ENCODE measurements around the gene PGM2L1. TPM values are rescaled to one million over a fixed set of nuclear protein-coding genes. Genes with fewer than 3 reads are reported as not detected.

PGM2L1 gene
- total RNA-seq, 1 donor from 2014 or later: 8.4 TPM

- H3K27ac ChIP-seq: peak overlapping the region; percentile 27 to 66
- TF ChIP-seq CTCF (IDR thresholded peaks at IDR 0.05): no peak
- intact Hi-C loops (cut with DNase I): no loop called here
Measured at GRCh38 chr11:74442636-74443035, 44.4 kb upstream of the PGM2L1 start.

GRCh38 chr11:74438681-74439080 is 40.4 kb upstream of the PGM2L1 start:
- TF ChIP-seq CTCF (IDR thresholded peaks at IDR 0.05): no peak
- intact Hi-C loops (cut with DNase I): no loop called here
- Histone ChIP-seq H3K4me1 (peaks cover 5 to 7% of the 10 kb centered on the region in 2 donors), H3K9me3 (no peaks in the 10 kb centered on the region), H3K27ac (no peak overlapping the region), H3K4me3 (no peak overlapping the region), H3K36me3 (no peaks in the 10 kb centered on the region), H3K27me3 (no peaks in the 10 kb centered on the region)
- DNase-seq (ENCODE audit: low spot score in 2 of 2): no peak

More at GRCh38 chr11:74442636-74443035, 44.4 kb upstream of the PGM2L1 start:
- no peak overlapping the region for H3K4me3 ChIP-seq
- H3K4me1 ChIP-seq: peaks cover 8% of the 10 kb centered on the region in 2 donors
- H3K27me3 ChIP-seq: no peaks in the 10 kb centered on the region
- no peaks in the 10 kb centered on the region for H3K9me3 ChIP-seq
- no peaks in the 10 kb centered on the region for H3K36me3 ChIP-seq
- no peak for DNase-seq (ENCODE audit: low spot score in 2 of 2)

DNA sequence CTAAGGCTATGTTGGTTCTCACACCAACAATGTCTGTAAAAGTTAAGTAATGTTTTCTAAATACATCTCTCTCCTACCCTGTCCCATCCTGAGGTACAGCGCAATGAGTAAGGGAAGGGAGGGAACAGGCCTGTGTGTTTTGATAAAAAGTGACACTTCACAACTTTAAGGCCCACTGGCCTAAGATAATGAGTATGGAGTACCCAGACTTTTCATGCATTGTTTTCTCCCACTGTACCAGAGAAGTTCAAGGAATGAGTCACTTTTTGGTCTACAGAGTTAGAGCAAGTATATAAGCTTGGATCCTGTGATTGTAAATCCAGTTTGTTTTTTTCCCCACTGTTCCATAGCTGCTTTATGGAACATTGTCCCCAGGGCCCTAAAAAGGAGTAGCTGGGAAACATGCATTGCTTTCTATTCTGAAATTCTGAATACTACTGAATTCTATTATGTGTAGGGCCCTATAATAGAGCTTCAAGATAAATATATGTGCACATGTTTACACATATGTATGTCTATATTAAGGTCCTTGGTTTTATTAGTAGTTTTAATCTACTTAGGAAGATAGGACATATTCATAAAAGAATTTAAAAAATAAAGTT is 39.3 kb upstream of the PGM2L1 start:
- H3K27ac ChIP-seq: no peak overlapping the region
- H3K36me3 ChIP-seq: no peaks in the 10 kb centered on the region
- no peaks in the 10 kb centered on the region for H3K4me1 ChIP-seq
- H3K4me3 ChIP-seq: no peak overlapping the region
- DNase-seq (ENCODE audit: low spot score in 2 of 2): no peak
- no peaks in the 10 kb centered on the region for H3K9me3 ChIP-seq
- no peak for TF ChIP-seq CTCF (IDR thresholded peaks at IDR 0.05)
- intact Hi-C loops (cut with DNase I): no loop called here
- no peaks in the 10 kb centered on the region for H3K27me3 ChIP-seq

DNA sequence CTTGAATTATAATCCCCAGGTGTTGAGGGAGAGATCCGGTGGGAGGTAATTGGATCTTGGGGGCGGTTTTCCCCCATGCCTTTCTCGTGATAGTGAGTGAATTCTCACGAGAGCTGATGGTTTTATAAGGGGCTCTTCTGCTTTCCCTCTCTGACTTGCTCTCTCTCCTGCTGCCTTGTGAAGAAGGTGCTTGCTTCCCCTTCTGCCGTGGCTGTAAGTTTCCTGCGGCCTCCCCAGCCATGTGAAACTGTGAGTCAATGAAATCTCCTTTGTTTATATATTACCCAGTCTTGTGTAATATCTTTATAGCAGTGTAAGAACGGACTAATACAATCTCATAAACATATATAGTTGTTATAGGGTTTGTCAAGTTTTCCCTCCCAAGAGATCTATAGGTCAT is 36.3 kb upstream of the PGM2L1 start:
- Histone ChIP-seq H3K27me3 (no peaks in the 10 kb centered on the region), H3K27ac (no peak overlapping the region), H3K9me3 (no peaks in the 10 kb centered on the region), H3K4me3 (no peak overlapping the region), H3K36me3 (no peaks in the 10 kb centered on the region), H3K4me1 (no peaks in the 10 kb centered on the region)
- intact Hi-C loops (cut with DNase I): no loop called here
- no peak for TF ChIP-seq CTCF (IDR thresholded peaks at IDR 0.05)
- DNase-seq (ENCODE audit: low spot score in 2 of 2): no peak

GRCh38 chr11:74429205-74429604 is 31.0 kb upstream of the PGM2L1 start:
- Histone ChIP-seq H3K9me3 (peaks cover 0 to 6% of the 10 kb centered on the region in 2 donors), H3K27ac (no peak overlapping the region), H3K27me3 (no peaks in the 10 kb centered on the region), H3K36me3 (no peaks in the 10 kb centered on the region), H3K4me3 (no peak overlapping the region), H3K4me1 (no peaks in the 10 kb centered on the region)
- TF ChIP-seq CTCF (IDR thresholded peaks at IDR 0.05): no peak
- intact Hi-C loops (cut with DNase I): no loop called here
- DNase-seq (ENCODE audit: low spot score in 2 of 2): no peak

Measured in ascending aorta (tissue), 2 donors.